ENCODE results near the gene NPAS3. TPM values are rescaled to one million over a fixed set of nuclear protein-coding genes. Genes with fewer than 3 reads are reported as not detected.

NPAS3 gene
- total and polyA plus RNA-seq, 2 of the 13 experiments (the other 11 are each of a cell fraction or from before 2014, with no cell fraction given), result not detected

- DNase-seq (ENCODE audit: low spot score), result no peak
- Histone ChIP-seq H3K27ac (ENCODE audit: extremely low read length, insufficient read depth, low read length) (no peak overlapping the region), H3K9me3 (ENCODE audit: low read length) (no peaks in the 10 kb centered on the region), H3K9ac (ENCODE audit: insufficient read depth, low read depth, low read length) (no peak overlapping the region), H3K36me3 (replicated peaks in 1 of 2; ENCODE audit: control insufficient read depth in 1 of 2, insufficient read depth in 2 of 2, low read length in 2 of 2) (no peaks in the 10 kb centered on the region), H3K27me3 (ENCODE audit: control insufficient read depth in 1 of 2, insufficient read depth in 2 of 2, low read length in 2 of 2) (no peaks in the 10 kb centered on the region), H3K4me2 (ENCODE audit: low read depth, low read length) (no peak overlapping the region), H3K4me3 (replicated peaks in 1 of 3; ENCODE audit: insufficient read depth in 1 of 3, low read depth in 2 of 3, low read length in 3 of 3) (no peak overlapping the region), H2AFZ (ENCODE audit: low read length) (no peak overlapping the region), H3K4me1 (ENCODE audit: insufficient read depth, low read length) (no peaks in the 10 kb centered on the region), H4K20me1 (ENCODE audit: insufficient read depth, low read length) (no peaks in the 10 kb centered on the region), H3K79me2 (ENCODE audit: insufficient read depth, low read length) (no peaks in the 10 kb centered on the region)
- CTCF ChIA-PET (ENCODE audit: low intra/inter-chr PET ratio, low total read pairs), result no interaction called here
- WGBS (ENCODE audit: low lambda C conversion rate), result 2% methylated on average over 3 of the region's 3 CpGs
- FAIRE-seq, result no peak
- ATAC-seq, result no peak
- intact Hi-C loops (cut with micrococcal nuclease; ENCODE audit: unreplicated experiment) (no loop called here), in situ Hi-C loops (cut with HindIII; ENCODE audit: extremely low pct_ligation_motif_present, low pct_unique_long_range_greater_than_20kb) (no loop called here)
- TF ChIP-seq MAFF (IDR thresholded peaks at IDR 0.05; ENCODE audit: low read depth, low read length) (peak; percentile 76), MAFK (conservative IDR thresholded peaks at IDR 0.05 in 1 of 2, IDR thresholded peaks at IDR 0.05 in 1 of 2; ENCODE audit: low read length in 2 of 2) (peak; percentile 79 to 82), RFX5 (IDR thresholded peaks at IDR 0.05; ENCODE audit: low read depth, low read length) (no peak)
- BruUV-seq (replicated peaks), result no TSS peak
- POLR2A ChIA-PET, result no interaction called here
Observed at GRCh38 chr14:32980902-32981501, 42.3 kb downstream of the NPAS3 start.

GRCh38 chr14:32984241-32984930 lies 45.7 kb downstream of the NPAS3 start:
- Histone ChIP-seq H3K4me1 (ENCODE audit: insufficient read depth, low read length) (no peaks in the 10 kb centered on the region), H3K79me2 (ENCODE audit: insufficient read depth, low read length) (no peaks in the 10 kb centered on the region), H3K4me3 (replicated peaks in 1 of 3; ENCODE audit: insufficient read depth in 1 of 3, low read depth in 2 of 3, low read length in 3 of 3) (no peak overlapping the region), H3K9ac (ENCODE audit: insufficient read depth, low read depth, low read length) (no peak overlapping the region), H3K9me3 (ENCODE audit: low read length) (no peaks in the 10 kb centered on the region), H4K20me1 (ENCODE audit: insufficient read depth, low read length) (no peaks in the 10 kb centered on the region), H2AFZ (ENCODE audit: low read length) (no peak overlapping the region), H3K36me3 (replicated peaks in 1 of 2; ENCODE audit: control insufficient read depth in 1 of 2, insufficient read depth in 2 of 2, low read length in 2 of 2) (no peaks in the 10 kb centered on the region), H3K27ac (ENCODE audit: extremely low read length, insufficient read depth, low read length) (no peak overlapping the region), H3K4me2 (ENCODE audit: low read depth, low read length) (no peak overlapping the region), H3K27me3 (ENCODE audit: control insufficient read depth in 1 of 2, insufficient read depth in 2 of 2, low read length in 2 of 2) (no peaks in the 10 kb centered on the region)
- intact Hi-C loops (cut with micrococcal nuclease; ENCODE audit: unreplicated experiment), result no loop called here
- ChIA-PET POLR2A (no interaction called here), CTCF (ENCODE audit: low intra/inter-chr PET ratio, low total read pairs) (no interaction called here)
- FAIRE-seq (no peak), DNase-seq (ENCODE audit: low spot score) (no peak), ATAC-seq (no peak)
- 7% methylated on average over 2 of the region's 2 CpGs for WGBS (ENCODE audit: low lambda C conversion rate)
- in situ Hi-C loops (cut with HindIII; ENCODE audit: extremely low pct_ligation_motif_present, low pct_unique_long_range_greater_than_20kb), result no loop called here
- TF ChIP-seq RELA (CRISPR knock-in tag; IDR thresholded peaks at IDR 0.05), result no peak
- TF ChIP-seq GABPB1 (CRISPR knock-in tag; IDR thresholded peaks at IDR 0.05), result no peak
- no peak for TF ChIP-seq MAFK (conservative IDR thresholded peaks at IDR 0.05 in 1 of 2, IDR thresholded peaks at IDR 0.05 in 1 of 2; ENCODE audit: low read length in 2 of 2)
- TF ChIP-seq ZNF616 (CRISPR knock-in tag; IDR thresholded peaks at IDR 0.05; ENCODE audit: low read depth), result no peak
- TF ChIP-seq MEIS1 (CRISPR knock-in tag; IDR thresholded peaks at IDR 0.05; ENCODE audit: borderline replicate concordance), result no peak
- no peak for TF ChIP-seq ZNF30 (CRISPR knock-in tag; IDR thresholded peaks at IDR 0.05)
- no peak for TF ChIP-seq ZBTB2 (CRISPR knock-in tag; IDR thresholded peaks at IDR 0.05; ENCODE audit: low read depth)
- no peak for TF ChIP-seq PRDM10 (CRISPR knock-in tag; IDR thresholded peaks at IDR 0.05; ENCODE audit: low read depth)
- no peak for TF ChIP-seq CAMTA2 (CRISPR knock-in tag; IDR thresholded peaks at IDR 0.05; ENCODE audit: borderline replicate concordance)
- no peak for TF ChIP-seq DNMT1 (CRISPR knock-in tag; IDR thresholded peaks at IDR 0.05)
- BruUV-seq (replicated peaks), result no TSS peak

All from HepG2 (cell line).